H9 (cell line): ENCODE data around the gene IQCN. TPM values are rescaled to one million over a fixed set of nuclear protein-coding genes. Genes with fewer than 3 reads are reported as not detected.

ENCODE experiments used
- DNase-seq: peaks from one replicate; pipeline ENCODE4 v3.0.0-alpha.2; 2017
- H2AFZ ChIP-seq: one replicate; pipeline ENCODE4 v1.6.1; 2013; ENCODE audit warnings: mild to moderate bottlenecking, low read length, control low read depth, moderate library complexity
- H2AK5ac ChIP-seq: 2 replicates; pipeline ENCODE4 v1.6.1; 2013; ENCODE audit warnings: low read length, control low read depth, mixed read lengths; ENCODE audit not compliant: insufficient read length
- H2BK120ac ChIP-seq: one replicate; pipeline ENCODE4 v1.6.1; 2013; ENCODE audit warnings: low read depth, mild to moderate bottlenecking, low read length, control low read depth, inconsistent platforms; ENCODE audit not compliant: poor library complexity, severe bottlenecking
- H2BK12ac ChIP-seq: 2 replicates; pipeline ENCODE4 v1.6.1; 2013; ENCODE audit warnings: low read length, control low read depth, mixed read lengths, low read depth; ENCODE audit not compliant: insufficient read length
- H2BK15ac ChIP-seq: 2 replicates; pipeline ENCODE4 v1.6.1; 2013; ENCODE audit warnings: low read depth, low read length, control low read depth
- H2BK20ac ChIP-seq: one replicate; pipeline ENCODE4 v1.6.1; 2013; ENCODE audit warnings: low read depth, mild to moderate bottlenecking, low read length, control low read depth, inconsistent platforms; ENCODE audit not compliant: poor library complexity, severe bottlenecking
- H2BK5ac ChIP-seq: 2 replicates; pipeline ENCODE4 v1.6.1; 2013; ENCODE audit warnings: low read length, control low read depth, mixed read lengths; ENCODE audit not compliant: insufficient read length
- H3K14ac ChIP-seq: 2 replicates; pipeline ENCODE4 v1.6.1; 2013; ENCODE audit warnings: low read length, control low read depth; ENCODE audit not compliant: insufficient read depth
- H3K18ac ChIP-seq: 2 replicates; pipeline ENCODE4 v1.6.1; 2013; ENCODE audit warnings: low read depth, mild to moderate bottlenecking, mixed read lengths, low read length, control low read depth; ENCODE audit not compliant: insufficient read length
- H3K23ac ChIP-seq: 2 replicates; pipeline ENCODE4 v1.6.1; 2013; ENCODE audit warnings: low read length, control low read depth, mixed read lengths, low read depth; ENCODE audit not compliant: insufficient read length
- H3K23me2 ChIP-seq: 2 replicates; pipeline ENCODE4 v1.6.1; 2013; ENCODE audit warnings: low read depth, mild to moderate bottlenecking, mixed read lengths, low read length, control low read depth; ENCODE audit not compliant: insufficient read length, poor library complexity, severe bottlenecking
- H3K27ac ChIP-seq: 2 replicates; pipeline ENCODE4 v1.5.1; 2013; ENCODE audit warnings: low read length, control low read depth, mixed read lengths, low read depth; ENCODE audit not compliant: insufficient read length
- H3K27me3 ChIP-seq: 2 replicates; pipeline ENCODE4 v1.6.1; 2013; ENCODE audit warnings: low read length, control low read depth, inconsistent platforms; ENCODE audit not compliant: insufficient read depth
- H3K4ac ChIP-seq: 2 replicates; pipeline ENCODE4 v1.6.1; 2013; ENCODE audit warnings: low read depth, mild to moderate bottlenecking, control low read depth, inconsistent platforms, low read length, moderate library complexity
- H3K4me1 ChIP-seq: 2 replicates; pipeline ENCODE4 v1.6.1; 2013; ENCODE audit warnings: low read length, control low read depth, inconsistent platforms; ENCODE audit not compliant: insufficient read depth
- H3K4me2 ChIP-seq: 2 replicates; pipeline ENCODE4 v1.6.1; 2013; ENCODE audit warnings: low read length, control low read depth, mixed read lengths; ENCODE audit not compliant: insufficient read length, insufficient read depth
- H3K56ac ChIP-seq: 2 replicates; pipeline ENCODE4 v1.6.1; 2013; ENCODE audit warnings: low read depth, mild to moderate bottlenecking, mixed read lengths, low read length, control low read depth; ENCODE audit not compliant: insufficient read length
- H3K79me1 ChIP-seq: 2 replicates; pipeline ENCODE4 v1.6.1; 2013; ENCODE audit warnings: low read depth, mild to moderate bottlenecking, moderate library complexity, low read length, control low read depth, inconsistent platforms; ENCODE audit not compliant: insufficient read depth, poor library complexity, severe bottlenecking
- H3K79me2 ChIP-seq: 2 replicates; pipeline ENCODE4 v1.6.1; 2013; ENCODE audit warnings: low read length, control low read depth, inconsistent platforms; ENCODE audit not compliant: insufficient read depth
- H3K9ac ChIP-seq: 2 replicates; pipeline ENCODE4 v1.6.1; 2013; ENCODE audit warnings: low read length, control low read depth, mixed read lengths; ENCODE audit not compliant: insufficient read length; ENCODE audit errors: extremely low read depth
- H3K9me3 ChIP-seq: one replicate; pipeline ENCODE4 v1.6.1; 2013; ENCODE audit warnings: low read depth, low read length, inconsistent platforms; ENCODE audit not compliant: control insufficient read depth
- H3T11ph ChIP-seq: one replicate; pipeline ENCODE4 v1.6.1; 2013; ENCODE audit warnings: mild to moderate bottlenecking, low read length, control low read depth, inconsistent platforms
- H4K20me1 ChIP-seq: one replicate; pipeline ENCODE4 v1.6.1; 2013; ENCODE audit not compliant: control insufficient read depth, insufficient read length, insufficient read depth
- H4K5ac ChIP-seq: 2 replicates; pipeline ENCODE4 v1.6.1; 2013; ENCODE audit warnings: low read depth, mild to moderate bottlenecking, mixed read lengths, low read length, control low read depth; ENCODE audit not compliant: insufficient read length
- H4K8ac ChIP-seq: replicated peaks from 2 replicates; pipeline ENCODE4 v1.6.1; 2013; ENCODE audit warnings: low read length, control low read depth, mixed read lengths, low read depth; ENCODE audit not compliant: insufficient read length
- H4K91ac ChIP-seq: 2 replicates; pipeline ENCODE4 v1.6.1; 2013; ENCODE audit warnings: low read depth, mild to moderate bottlenecking, moderate library complexity, mixed read lengths, low read length, control low read depth; ENCODE audit not compliant: insufficient read length
- H3K27ac Mint-ChIP-seq, 3 experiments: 2 replicates in 2 of 3; 3 replicates in 1 of 3; pipeline ENCODE4 v1.8.0; 2020 to 2021; ENCODE audit warnings: mixed read lengths in 3 of 3, mild to moderate bottlenecking in 1 of 3, moderate library complexity in 1 of 3
- H3K27me3 Mint-ChIP-seq: 2 replicates; pipeline ENCODE4 v1.8.0; 2021; ENCODE audit warnings: low read depth, mild to moderate bottlenecking, moderate library complexity, mixed read lengths
- H3K36me3 Mint-ChIP-seq, 3 experiments: 2 replicates in 2 of 3; 3 replicates in 1 of 3; pipeline ENCODE4 v1.8.0; 2020 to 2021; ENCODE audit warnings: low read depth in 3 of 3, mixed read lengths in 3 of 3; ENCODE audit not compliant: insufficient read depth in 1 of 3
- H3K4me1 Mint-ChIP-seq, 2 experiments: 2 replicates each; pipeline ENCODE4 v1.8.0; 2020; ENCODE audit warnings: mixed read lengths in 2 of 2
- H3K4me3 Mint-ChIP-seq, 2 experiments: 2 replicates in 1 of 2; 3 replicates in 1 of 2; pipeline ENCODE4 v1.8.0; 2020 to 2021; ENCODE audit warnings: mild to moderate bottlenecking in 2 of 2, mixed read lengths in 2 of 2, moderate library complexity in 1 of 2
- H3K9me3 Mint-ChIP-seq, 2 experiments: 2 replicates in 1 of 2; 3 replicates in 1 of 2; pipeline ENCODE4 v1.8.0; 2020; ENCODE audit warnings: mild to moderate bottlenecking in 2 of 2, mixed read lengths in 2 of 2, moderate library complexity in 1 of 2
- WGBS: extraction: QIAGEN DNeasy Blood & Tissue Kit; methylation state at CpG from one replicate; pipeline ENCODE4 v1.1.7; 2013; ENCODE audit warnings: missing lambda C conversion rate, low lambda C conversion rate, mixed read lengths; ENCODE audit not compliant: insufficient read length; ENCODE audit errors: extremely low coverage; 5-methylcytosine and 5-hydroxymethylcytosine counted together
- total RNA-seq: library from RNA; stranded (reverse); gene quantifications from 2 replicates; pipeline ENCODE4 v1.2.1, GENCODE V29; 2021
- TF ChIP-seq, protein P1 (sequence below): fragments of 200-600 bp; sonication (generic); conservative IDR thresholded peaks from 3 replicates; pipeline ENCODE4 v1.8.0; 2021; ENCODE audit warnings: antibody characterized with exemption, mild to moderate bottlenecking

Gene IQCN
- total RNA-seq, 1 experiment from 2014 or later = 0.39 TPM

DNA sequence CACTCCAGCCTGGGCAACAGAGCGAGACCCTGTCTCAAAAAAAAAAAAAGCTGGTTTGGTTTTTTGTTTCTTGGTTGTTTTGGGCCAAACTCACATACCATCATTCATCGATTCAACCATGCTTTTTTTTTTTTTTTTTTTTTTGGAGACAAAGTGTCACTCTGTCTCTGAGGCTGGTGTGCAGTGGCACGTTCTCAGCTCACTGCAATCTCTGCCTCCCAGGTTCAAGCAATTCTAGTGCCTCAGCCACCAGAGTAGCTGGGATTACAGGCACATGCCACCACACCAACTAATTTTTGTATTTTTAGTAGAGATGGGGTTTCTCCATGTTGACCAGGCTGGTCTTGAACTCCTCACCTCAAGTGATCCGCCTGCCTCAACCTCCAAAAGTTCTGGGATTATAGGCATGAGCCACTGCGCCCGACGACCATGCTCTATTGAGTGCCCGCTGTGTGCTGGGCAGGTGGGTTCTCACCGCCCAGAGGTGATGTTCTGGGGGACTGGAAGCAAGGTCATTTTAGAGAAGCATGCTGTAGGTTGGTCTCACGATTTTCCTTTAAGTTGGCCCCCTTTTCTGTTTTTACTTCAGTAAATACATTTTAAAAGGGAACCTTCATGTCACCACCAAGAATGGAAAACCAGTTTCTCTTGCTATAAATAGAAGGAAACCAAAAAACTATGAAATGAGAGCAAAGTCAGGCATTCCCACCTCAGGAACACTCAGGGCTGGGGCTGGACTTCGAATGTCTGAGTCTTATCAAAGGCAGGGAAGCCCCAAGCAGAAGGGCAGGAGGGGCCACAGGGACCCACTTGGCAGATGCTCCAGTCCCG lies 15.4 kb upstream of the IQCN start:
- H3T11ph ChIP-seq = no peak overlapping the region
- no CpG with 5 or more reads among the region's 12 CpGs for WGBS
- H3K23ac ChIP-seq = no peak overlapping the region
- no peak overlapping the region for H3K27ac ChIP-seq
- Mint-ChIP-seq H3K36me3 (no peaks in the 10 kb centered on the region; a peak in 1 of 7 replicates), H3K9me3 (no peaks in the 10 kb centered on the region; a peak in 1 of 5 replicates), H3K4me1 (peaks cover 49 to 57% of the 10 kb centered on the region in 2 experiments), H3K27ac (no peak overlapping the region), H3K4me3 (peak overlapping the region in 1 of 2 experiments; percentile 48; a peak in 1 of 5 replicates), H3K27me3 (peaks cover 8% of the 10 kb centered on the region)
- no peak overlapping the region for H2AFZ ChIP-seq
- no peak overlapping the region for H4K8ac ChIP-seq
- no peaks in the 10 kb centered on the region for H3K27me3 ChIP-seq
- no peaks in the 10 kb centered on the region for H3K9me3 ChIP-seq
- peaks cover 2% of the 10 kb centered on the region; the same call in 1 of the 2 replicates for H3K4me1 ChIP-seq
- TF ChIP-seq, protein P1, sequence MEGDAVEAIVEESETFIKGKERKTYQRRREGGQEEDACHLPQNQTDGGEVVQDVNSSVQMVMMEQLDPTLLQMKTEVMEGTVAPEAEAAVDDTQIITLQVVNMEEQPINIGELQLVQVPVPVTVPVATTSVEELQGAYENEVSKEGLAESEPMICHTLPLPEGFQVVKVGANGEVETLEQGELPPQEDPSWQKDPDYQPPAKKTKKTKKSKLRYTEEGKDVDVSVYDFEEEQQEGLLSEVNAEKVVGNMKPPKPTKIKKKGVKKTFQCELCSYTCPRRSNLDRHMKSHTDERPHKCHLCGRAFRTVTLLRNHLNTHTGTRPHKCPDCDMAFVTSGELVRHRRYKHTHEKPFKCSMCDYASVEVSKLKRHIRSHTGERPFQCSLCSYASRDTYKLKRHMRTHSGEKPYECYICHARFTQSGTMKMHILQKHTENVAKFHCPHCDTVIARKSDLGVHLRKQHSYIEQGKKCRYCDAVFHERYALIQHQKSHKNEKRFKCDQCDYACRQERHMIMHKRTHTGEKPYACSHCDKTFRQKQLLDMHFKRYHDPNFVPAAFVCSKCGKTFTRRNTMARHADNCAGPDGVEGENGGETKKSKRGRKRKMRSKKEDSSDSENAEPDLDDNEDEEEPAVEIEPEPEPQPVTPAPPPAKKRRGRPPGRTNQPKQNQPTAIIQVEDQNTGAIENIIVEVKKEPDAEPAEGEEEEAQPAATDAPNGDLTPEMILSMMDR = no peak
- H4K5ac ChIP-seq = no peak overlapping the region
- H2AK5ac ChIP-seq = no peak overlapping the region
- no peak for DNase-seq
- no peak overlapping the region for H4K91ac ChIP-seq
- no peak overlapping the region for H3K4me2 ChIP-seq
- H3K79me2 ChIP-seq = no peaks in the 10 kb centered on the region
- H3K4ac ChIP-seq = no peak overlapping the region
- H2BK15ac ChIP-seq = no peak overlapping the region
- no peak overlapping the region for H3K56ac ChIP-seq
- no peak overlapping the region for H2BK12ac ChIP-seq
- H2BK120ac ChIP-seq = no peak overlapping the region
- H3K23me2 ChIP-seq = peaks cover 18% of the 10 kb centered on the region
- H3K9ac ChIP-seq = no peak overlapping the region
- no peak overlapping the region for H2BK20ac ChIP-seq
- no peak overlapping the region for H2BK5ac ChIP-seq
- H4K20me1 ChIP-seq = no peaks in the 10 kb centered on the region
- H3K18ac ChIP-seq = no peak overlapping the region
- no peak overlapping the region; the same call in 1 of the 2 replicates for H3K14ac ChIP-seq
- H3K79me1 ChIP-seq = no peaks in the 10 kb centered on the region
